Parathyroid adenoma (tissue), 2 donors: Measurements from ENCODE around the gene ABHD6.

ENCODE experiments used
- H2AFZ ChIP-seq: fragments of 300-600 bp; sonication (generic); one replicate; pipeline ENCODE4 v1.7.0; 2017; ENCODE audit warnings: antibody characterized with exemption, mild to moderate bottlenecking
- H3K27ac ChIP-seq: fragments of 300-600 bp; sonication (generic); one replicate; pipeline ENCODE4 v1.7.0; 2017
- H3K27me3 ChIP-seq: fragments of 300-600 bp; sonication (generic); one replicate; pipeline ENCODE4 v1.7.0; 2017; ENCODE audit warnings: low read length; ENCODE audit not compliant: control insufficient read depth, insufficient read depth
- H3K36me3 ChIP-seq: fragments of 300-600 bp; sonication (generic); one replicate; pipeline ENCODE4 v1.7.0; 2017; ENCODE audit warnings: low read length; ENCODE audit not compliant: control insufficient read depth, insufficient read depth
- H3K4me1 ChIP-seq: fragments of 300-600 bp; sonication (generic); one replicate; pipeline ENCODE4 v1.7.0; 2017; ENCODE audit warnings: control low read depth
- H3K4me2 ChIP-seq: fragments of 300-600 bp; sonication (generic); one replicate; pipeline ENCODE4 v1.7.0; 2017; ENCODE audit warnings: low read length
- H3K4me3 ChIP-seq: fragments of 300-600 bp; sonication (generic); one replicate; pipeline ENCODE4 v1.7.0; 2017; ENCODE audit warnings: low read depth, low read length
- H3K79me2 ChIP-seq: fragments of 300-600 bp; sonication (generic); one replicate; pipeline ENCODE4 v1.7.0; 2017; ENCODE audit warnings: control low read depth
- H3K9ac ChIP-seq: fragments of 300-600 bp; sonication (generic); one replicate; pipeline ENCODE4 v1.7.0; 2017; ENCODE audit warnings: mild to moderate bottlenecking
- H3K9me3 ChIP-seq: fragments of 300-600 bp; sonication (generic); one replicate; pipeline ENCODE4 v1.7.0; 2017; ENCODE audit warnings: low read length; ENCODE audit not compliant: control insufficient read depth
- TF ChIP-seq, protein P1 (sequence below): fragments of 300-600 bp; sonication (generic); IDR thresholded peaks from one replicate; pipeline ENCODE4 v1.7.0; 2017; ENCODE audit warnings: antibody characterized with exemption, mild to moderate bottlenecking
- donor health status: primary hyperparathyroidism.

ABHD6 gene

DNA sequence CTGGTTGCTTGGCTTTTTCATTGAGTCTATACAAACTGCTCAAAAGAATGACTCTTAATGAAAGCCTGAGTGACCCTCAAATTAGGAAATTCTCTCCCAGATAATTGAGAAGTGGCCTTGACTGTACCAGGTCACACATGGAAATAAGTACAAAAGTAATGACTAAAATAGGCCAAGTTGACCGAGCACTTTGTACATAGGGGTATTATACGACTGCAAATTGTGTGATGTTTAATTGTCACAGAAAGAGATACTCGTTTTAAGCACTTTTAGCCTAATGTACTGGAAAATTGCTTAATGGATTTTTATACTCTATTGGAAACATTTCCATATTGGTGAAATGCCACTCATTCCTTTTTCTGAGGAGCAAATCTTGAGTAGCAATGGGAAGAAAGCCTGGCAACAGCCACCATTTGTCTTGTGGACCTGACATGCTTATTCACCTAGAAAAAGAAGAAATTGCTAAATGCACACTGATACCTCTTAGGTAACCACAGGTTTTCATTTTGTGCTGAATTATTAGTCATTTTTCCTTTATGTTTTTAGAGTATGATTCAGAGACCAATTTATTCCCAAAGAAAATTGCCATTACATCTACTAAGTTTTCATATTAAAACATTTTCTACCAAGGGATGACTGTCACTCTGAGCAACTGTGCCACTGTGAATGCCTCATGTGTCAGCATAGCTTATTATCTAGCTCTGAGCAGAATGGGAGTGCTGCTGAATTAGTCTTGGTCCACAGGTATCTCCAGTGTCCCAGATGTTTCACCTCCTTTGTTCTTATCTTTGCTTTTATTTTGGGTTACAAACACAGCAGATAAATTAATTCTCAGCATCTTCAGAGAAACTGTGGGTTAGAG lies 86.2 kb downstream of the ABHD6 start:
- no peak overlapping the region for H3K4me3 ChIP-seq
- H3K9ac ChIP-seq, result no peak overlapping the region
- no peaks in the 10 kb centered on the region for H3K79me2 ChIP-seq
- H3K9me3 ChIP-seq, result no peaks in the 10 kb centered on the region
- no peaks in the 10 kb centered on the region for H3K36me3 ChIP-seq
- peaks cover 26% of the 10 kb centered on the region for H3K4me1 ChIP-seq
- H3K4me2 ChIP-seq, result no peak overlapping the region
- TF ChIP-seq, protein P1, sequence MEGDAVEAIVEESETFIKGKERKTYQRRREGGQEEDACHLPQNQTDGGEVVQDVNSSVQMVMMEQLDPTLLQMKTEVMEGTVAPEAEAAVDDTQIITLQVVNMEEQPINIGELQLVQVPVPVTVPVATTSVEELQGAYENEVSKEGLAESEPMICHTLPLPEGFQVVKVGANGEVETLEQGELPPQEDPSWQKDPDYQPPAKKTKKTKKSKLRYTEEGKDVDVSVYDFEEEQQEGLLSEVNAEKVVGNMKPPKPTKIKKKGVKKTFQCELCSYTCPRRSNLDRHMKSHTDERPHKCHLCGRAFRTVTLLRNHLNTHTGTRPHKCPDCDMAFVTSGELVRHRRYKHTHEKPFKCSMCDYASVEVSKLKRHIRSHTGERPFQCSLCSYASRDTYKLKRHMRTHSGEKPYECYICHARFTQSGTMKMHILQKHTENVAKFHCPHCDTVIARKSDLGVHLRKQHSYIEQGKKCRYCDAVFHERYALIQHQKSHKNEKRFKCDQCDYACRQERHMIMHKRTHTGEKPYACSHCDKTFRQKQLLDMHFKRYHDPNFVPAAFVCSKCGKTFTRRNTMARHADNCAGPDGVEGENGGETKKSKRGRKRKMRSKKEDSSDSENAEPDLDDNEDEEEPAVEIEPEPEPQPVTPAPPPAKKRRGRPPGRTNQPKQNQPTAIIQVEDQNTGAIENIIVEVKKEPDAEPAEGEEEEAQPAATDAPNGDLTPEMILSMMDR, result no peak
- H3K27ac ChIP-seq, result peak overlapping the region; percentile 37
- no peaks in the 10 kb centered on the region for H3K27me3 ChIP-seq
- no peak overlapping the region for H2AFZ ChIP-seq

DNA sequence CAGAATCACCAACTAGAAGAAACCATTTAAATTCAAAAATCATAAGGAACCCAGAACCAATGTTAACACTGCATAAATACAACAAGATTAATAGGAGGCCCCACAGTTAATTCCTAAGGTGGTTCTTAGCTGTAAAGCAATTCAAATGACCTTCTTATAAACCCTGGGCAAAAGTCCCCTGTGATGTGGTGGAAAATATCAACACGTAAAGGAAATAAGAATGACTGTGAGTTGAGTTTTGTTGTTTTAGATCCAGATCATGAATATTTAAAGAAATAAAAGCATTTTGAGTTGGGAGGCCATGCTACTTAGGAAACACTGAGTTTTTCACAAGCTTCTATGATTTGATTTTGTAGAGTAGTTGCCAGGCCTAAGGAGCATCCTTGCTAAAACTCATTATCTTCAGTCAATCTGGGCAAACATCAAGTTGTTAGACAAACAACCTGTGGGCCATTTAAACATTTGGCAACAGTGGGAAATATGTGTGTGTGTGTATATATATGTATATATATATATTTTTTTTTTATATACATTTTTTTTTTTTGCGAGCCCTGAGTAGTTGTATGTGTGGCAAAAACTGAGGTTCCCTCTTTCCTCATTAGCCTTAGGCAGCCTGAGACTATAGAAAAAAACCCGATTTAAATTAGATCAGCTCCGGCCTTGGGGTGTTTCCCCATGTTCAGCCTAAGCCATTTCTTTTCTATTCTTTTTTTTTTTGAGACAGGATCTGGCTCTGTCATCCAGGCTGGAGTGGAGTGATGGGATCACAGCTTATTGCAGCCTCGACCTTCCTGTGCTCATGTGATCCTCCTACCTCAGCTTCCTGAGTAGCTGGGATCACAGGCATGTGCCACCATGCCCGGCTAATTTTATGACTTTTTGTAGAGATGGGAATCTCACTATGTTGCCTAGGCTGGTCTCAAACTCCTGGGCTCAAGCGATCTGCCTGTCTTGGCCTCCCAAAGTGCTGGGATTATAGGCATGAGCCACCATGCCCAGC lies 87.1 kb downstream of the ABHD6 start:
- Histone ChIP-seq H3K79me2 (no peaks in the 10 kb centered on the region), H2AFZ (peak overlapping the region; percentile 47), H3K27ac (peak overlapping the region; percentile 91), H3K4me1 (peaks cover 26% of the 10 kb centered on the region), H3K4me3 (peak overlapping the region; percentile 19), H3K27me3 (no peaks in the 10 kb centered on the region), H3K9me3 (no peaks in the 10 kb centered on the region), H3K36me3 (no peaks in the 10 kb centered on the region), H3K9ac (no peak overlapping the region), H3K4me2 (peak overlapping the region; percentile 13)
- TF ChIP-seq, protein P1, result no peak

- peak overlapping the region; percentile 91 for H3K27ac ChIP-seq
- H2AFZ ChIP-seq, result peak overlapping the region; percentile 47
- no peaks in the 10 kb centered on the region for H3K9me3 ChIP-seq
- no peaks in the 10 kb centered on the region for H3K36me3 ChIP-seq
- peaks cover 26% of the 10 kb centered on the region for H3K4me1 ChIP-seq
- H3K4me3 ChIP-seq, result peak overlapping the region; percentile 19
- H3K9ac ChIP-seq, result no peak overlapping the region
- TF ChIP-seq, protein P1, result no peak
- no peaks in the 10 kb centered on the region for H3K79me2 ChIP-seq
- H3K27me3 ChIP-seq, result no peaks in the 10 kb centered on the region
- peak overlapping the region; percentile 22 for H3K4me2 ChIP-seq
These were observed 88.0 kb downstream of the ABHD6 start for GRCh38 chr3:58325525-58325992.

- Histone ChIP-seq H2AFZ (peak overlapping the region; percentile 39), H3K9me3 (no peaks in the 10 kb centered on the region), H3K4me2 (no peak overlapping the region), H3K4me3 (no peak overlapping the region), H3K36me3 (no peaks in the 10 kb centered on the region), H3K79me2 (no peaks in the 10 kb centered on the region), H3K4me1 (peaks cover 31% of the 10 kb centered on the region), H3K9ac (no peak overlapping the region), H3K27me3 (no peaks in the 10 kb centered on the region), H3K27ac (peak overlapping the region; percentile 91)
- TF ChIP-seq, protein P1, result no peak
These were observed 88.8 kb downstream of the ABHD6 start for GRCh38 chr3:58326267-58326900.
